SK-N-SH treated with all-trans-retinoic acid at 6 μM for 48 hours (cell line): Measurements from ENCODE around the gene TRPC6.

Experiments used
- ARNTL ChIP-seq: fragments of 450-650 bp; formaldehyde crosslinking; IDR thresholded peaks from 2 replicates; pipeline ENCODE4 v1.5.0; 2020; ENCODE audit warnings: low read depth, mild to moderate bottlenecking, moderate library complexity, borderline replicate concordance
- ESRRG ChIP-seq: fragments of 250-450 bp; sonication (Bioruptor Pico); IDR thresholded peaks from 2 replicates; pipeline ENCODE4 v1.6.1; 2021; ENCODE audit warnings: mild to moderate bottlenecking
- GLIS3 ChIP-seq: fragments of 250-450 bp; sonication (Bioruptor Pico); IDR thresholded peaks from 2 replicates; pipeline ENCODE4 v1.5.0; 2020; ENCODE audit warnings: mild to moderate bottlenecking, moderate library complexity
- RARB ChIP-seq: fragments of 250-450 bp; sonication (Bioruptor Pico); IDR thresholded peaks from 2 replicates; pipeline ENCODE4 v1.8.0; 2021; ENCODE audit warnings: mild to moderate bottlenecking, moderate library complexity
- SNAI2 ChIP-seq: fragments of 250-450 bp; sonication (Bioruptor Pico); IDR thresholded peaks from 2 replicates; pipeline ENCODE4 v1.5.0; 2020; ENCODE audit warnings: mild to moderate bottlenecking, moderate library complexity
- ZNF8 ChIP-seq: fragments of 450-650 bp; formaldehyde crosslinking; IDR thresholded peaks from 2 replicates; pipeline ENCODE4 v1.5.0; 2020; ENCODE audit warnings: mild to moderate bottlenecking, moderate library complexity
- TF ChIP-seq, protein P1 (sequence below): fragments of 250-450 bp; sonication (Bioruptor Pico); IDR thresholded peaks from 2 replicates; pipeline ENCODE4 v1.8.0; 2020; ENCODE audit warnings: mild to moderate bottlenecking, moderate library complexity, borderline replicate concordance
- TF ChIP-seq, protein P2 (sequence below): fragments of 250-450 bp; sonication (Bioruptor Pico); IDR thresholded peaks from 2 replicates; pipeline ENCODE4 v1.8.0; 2021; ENCODE audit warnings: low read depth, mild to moderate bottlenecking, moderate library complexity, borderline replicate concordance

DNA sequence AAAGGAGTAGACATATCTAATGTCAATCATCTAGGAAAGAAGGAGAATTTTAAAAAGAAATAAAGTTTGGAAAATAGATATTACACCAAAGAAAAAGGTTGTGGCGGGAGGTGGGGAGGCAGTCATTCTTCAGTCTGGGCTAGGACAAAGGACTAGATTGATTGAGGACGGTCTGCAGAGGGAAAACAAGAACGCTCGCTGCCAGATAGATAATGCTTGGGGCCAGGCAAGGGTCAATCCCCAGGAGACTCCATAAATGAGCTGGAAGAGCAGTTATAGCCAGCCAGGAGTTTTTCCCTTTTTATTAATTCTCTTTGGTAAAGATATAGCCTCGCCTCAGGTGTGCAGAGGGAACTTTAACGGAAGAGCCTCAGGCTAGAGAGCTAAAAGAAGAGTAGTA lies 6.3 kb downstream of the TRPC6 start:
- no peak for TF ChIP-seq RARB (CRISPR knock-in tag)
- TF ChIP-seq, protein P1, sequence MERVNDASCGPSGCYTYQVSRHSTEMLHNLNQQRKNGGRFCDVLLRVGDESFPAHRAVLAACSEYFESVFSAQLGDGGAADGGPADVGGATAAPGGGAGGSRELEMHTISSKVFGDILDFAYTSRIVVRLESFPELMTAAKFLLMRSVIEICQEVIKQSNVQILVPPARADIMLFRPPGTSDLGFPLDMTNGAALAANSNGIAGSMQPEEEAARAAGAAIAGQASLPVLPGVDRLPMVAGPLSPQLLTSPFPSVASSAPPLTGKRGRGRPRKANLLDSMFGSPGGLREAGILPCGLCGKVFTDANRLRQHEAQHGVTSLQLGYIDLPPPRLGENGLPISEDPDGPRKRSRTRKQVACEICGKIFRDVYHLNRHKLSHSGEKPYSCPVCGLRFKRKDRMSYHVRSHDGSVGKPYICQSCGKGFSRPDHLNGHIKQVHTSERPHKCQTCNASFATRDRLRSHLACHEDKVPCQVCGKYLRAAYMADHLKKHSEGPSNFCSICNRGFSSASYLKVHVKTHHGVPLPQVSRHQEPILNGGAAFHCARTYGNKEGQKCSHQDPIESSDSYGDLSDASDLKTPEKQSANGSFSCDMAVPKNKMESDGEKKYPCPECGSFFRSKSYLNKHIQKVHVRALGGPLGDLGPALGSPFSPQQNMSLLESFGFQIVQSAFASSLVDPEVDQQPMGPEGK (CRISPR knock-in tag), result no peak
- TF ChIP-seq ARNTL, result no peak
- TF ChIP-seq ESRRG (CRISPR knock-in tag), result no peak
- TF ChIP-seq SNAI2, result no peak
- no peak for TF ChIP-seq ZNF8 (CRISPR knock-in tag)
- TF ChIP-seq GLIS3 (CRISPR knock-in tag), result no peak
- TF ChIP-seq, protein P2, sequence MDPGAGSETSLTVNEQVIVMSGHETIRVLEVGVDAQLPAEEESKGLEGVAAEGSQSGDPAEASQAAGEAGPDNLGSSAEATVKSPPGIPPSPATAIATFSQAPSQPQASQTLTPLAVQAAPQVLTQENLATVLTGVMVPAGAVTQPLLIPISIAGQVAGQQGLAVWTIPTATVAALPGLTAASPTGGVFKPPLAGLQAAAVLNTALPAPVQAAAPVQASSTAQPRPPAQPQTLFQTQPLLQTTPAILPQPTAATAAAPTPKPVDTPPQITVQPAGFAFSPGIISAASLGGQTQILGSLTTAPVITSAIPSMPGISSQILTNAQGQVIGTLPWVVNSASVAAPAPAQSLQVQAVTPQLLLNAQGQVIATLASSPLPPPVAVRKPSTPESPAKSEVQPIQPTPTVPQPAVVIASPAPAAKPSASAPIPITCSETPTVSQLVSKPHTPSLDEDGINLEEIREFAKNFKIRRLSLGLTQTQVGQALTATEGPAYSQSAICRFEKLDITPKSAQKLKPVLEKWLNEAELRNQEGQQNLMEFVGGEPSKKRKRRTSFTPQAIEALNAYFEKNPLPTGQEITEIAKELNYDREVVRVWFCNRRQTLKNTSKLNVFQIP, result no peak
